ACC112 (cell line): ENCODE measurements around the gene BCL2.

Source experiments
- H2AFZ ChIP-seq: fragments of 200-600 bp; sonication (generic); one replicate; pipeline ENCODE4 v1.6.0; 2017; ENCODE audit warnings: antibody characterized with exemption, low read length; ENCODE audit not compliant: unreplicated experiment
- H3K27ac ChIP-seq: fragments of 200-600 bp; sonication (generic); 2 replicates; pipeline ENCODE4 v1.5.1; 2014; ENCODE audit warnings: low read depth, mild to moderate bottlenecking, antibody characterized with exemption, low read length, moderate library complexity
- H3K27me3 ChIP-seq: fragments of 200-600 bp; sonication (generic); 2 replicates; pipeline ENCODE4 v1.6.1; 2014; ENCODE audit warnings: mild to moderate bottlenecking, antibody characterized with exemption, low read length, moderate library complexity, mixed read lengths; ENCODE audit not compliant: insufficient read depth
- H3K36me3 ChIP-seq: fragments of 200-600 bp; sonication (generic); 2 replicates; pipeline ENCODE4 v1.6.1; 2016; ENCODE audit warnings: mild to moderate bottlenecking, antibody characterized with exemption, low read length, moderate library complexity, mixed read lengths; ENCODE audit not compliant: insufficient read depth
- H3K4me1 ChIP-seq: fragments of 200-600 bp; sonication (generic); one replicate; pipeline ENCODE4 v1.6.1; 2016; ENCODE audit warnings: low read length, mixed read lengths; ENCODE audit not compliant: insufficient read depth, unreplicated experiment, control insufficient read depth
- H3K4me3 ChIP-seq: fragments of 200-600 bp; sonication (generic); 2 replicates; pipeline ENCODE4 v1.5.1; 2014; ENCODE audit warnings: mild to moderate bottlenecking, low read depth, low read length
- H3K79me2 ChIP-seq: fragments of 200-600 bp; sonication (generic); one replicate; pipeline ENCODE4 v1.6.0; 2016; ENCODE audit warnings: low read length; ENCODE audit not compliant: control insufficient read depth, unreplicated experiment, insufficient read depth

BCL2 gene

DNA sequence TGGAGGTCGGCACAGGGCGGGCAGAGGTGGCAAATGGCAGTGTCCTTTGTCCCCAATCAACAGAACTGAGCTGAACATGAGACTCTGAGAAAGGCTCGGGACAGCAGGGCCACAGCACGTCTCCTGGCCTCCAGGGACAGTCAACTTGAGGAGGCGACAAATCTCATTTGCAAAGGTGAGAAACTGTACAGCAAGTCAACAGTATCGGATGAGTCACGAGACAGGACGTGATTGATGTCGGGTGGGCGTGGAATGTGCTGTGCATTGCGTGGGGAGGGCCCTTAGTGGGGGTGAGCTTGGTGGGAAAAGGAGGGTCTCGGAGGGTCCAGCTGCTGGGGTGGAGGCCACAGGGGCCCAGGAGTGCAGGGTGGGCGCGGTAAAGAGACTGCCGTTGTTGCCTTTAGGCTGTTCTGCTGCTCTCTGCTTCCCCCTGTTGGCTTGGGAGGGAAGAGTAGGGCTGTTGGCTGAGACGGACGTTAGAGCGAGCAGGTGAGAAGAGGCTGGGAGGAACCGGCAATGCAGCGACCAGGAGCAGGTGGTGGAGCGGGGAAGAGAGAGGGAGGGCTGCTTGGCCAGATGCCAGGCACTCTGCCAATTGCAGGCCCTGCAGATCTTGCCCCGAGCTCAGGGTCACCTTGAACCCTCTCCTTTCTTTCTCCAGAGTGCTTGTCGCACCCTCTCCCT, 164.3 kb downstream of the BCL2 start:
- Histone ChIP-seq H3K27ac (no peak overlapping the region), H3K36me3 (no peaks in the 10 kb centered on the region), H3K4me3 (no peak overlapping the region), H3K79me2 (no peaks in the 10 kb centered on the region), H3K4me1 (no peaks in the 10 kb centered on the region), H2AFZ (no peak overlapping the region), H3K27me3 (peaks cover 31% of the 10 kb centered on the region)

DNA sequence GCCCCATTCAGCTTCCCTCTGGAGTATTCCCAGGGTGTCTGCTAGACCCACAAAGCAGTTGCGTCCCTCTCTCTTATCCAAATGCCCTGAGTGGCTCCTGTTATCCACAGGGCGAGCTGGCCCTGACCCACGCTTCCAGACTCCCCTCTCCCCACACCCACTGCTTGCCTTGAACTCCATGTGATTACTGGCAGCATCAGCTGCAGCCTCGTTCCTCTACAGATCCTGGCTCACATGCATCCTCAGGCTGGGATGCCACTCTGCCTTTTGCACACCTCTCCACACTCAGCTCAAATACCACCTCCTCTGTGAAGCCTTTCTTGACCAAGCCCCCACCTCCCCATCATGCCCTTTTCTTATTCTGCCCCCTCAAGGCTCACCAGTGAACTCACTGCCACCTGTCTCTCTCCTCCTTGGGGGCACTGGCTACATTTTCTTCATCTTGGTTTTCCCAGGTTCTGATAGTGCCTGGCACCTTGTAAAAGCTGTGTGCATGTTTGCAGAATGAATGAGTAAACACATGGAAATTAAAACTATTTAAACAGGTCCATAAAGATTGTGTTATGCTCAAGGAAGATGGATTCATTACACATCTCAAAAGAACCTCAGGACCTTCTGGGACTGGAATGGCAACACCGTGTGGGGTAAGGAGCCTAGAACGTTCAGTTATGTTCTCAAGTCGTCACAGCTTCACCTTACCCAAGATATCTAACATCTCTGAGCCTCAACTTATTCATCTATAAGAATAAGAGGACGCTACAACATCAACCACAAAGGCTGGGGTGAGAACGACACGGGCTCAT, 165.0 kb downstream of the BCL2 start:
- no peaks in the 10 kb centered on the region for H3K36me3 ChIP-seq
- H3K79me2 ChIP-seq, result no peaks in the 10 kb centered on the region

DNA sequence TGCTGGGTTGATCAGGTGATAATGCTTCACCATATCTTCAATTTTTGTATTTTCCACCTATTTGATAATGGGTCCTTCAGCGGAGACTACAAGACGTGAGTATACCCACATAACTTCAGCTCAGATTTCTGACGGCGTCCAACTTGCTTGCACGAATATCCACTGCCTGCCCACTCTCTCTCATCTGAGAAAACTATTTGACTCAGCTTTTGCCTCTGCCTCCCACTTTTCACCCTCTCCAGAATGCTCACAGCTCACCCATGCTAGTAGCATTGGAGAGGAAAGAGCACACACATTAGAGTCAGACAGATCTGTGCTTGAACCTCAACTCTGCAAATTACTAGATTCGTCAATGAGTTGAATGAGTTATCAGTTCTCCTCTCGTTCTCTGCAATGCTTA, 166.8 kb downstream of the BCL2 start:
- Histone ChIP-seq H3K36me3 (no peaks in the 10 kb centered on the region), H3K4me3 (no peak overlapping the region), H3K79me2 (no peaks in the 10 kb centered on the region), H3K4me1 (no peaks in the 10 kb centered on the region), H3K27me3 (peaks cover 31% of the 10 kb centered on the region), H3K27ac (no peak overlapping the region), H2AFZ (no peak overlapping the region)

More for the DNA sequence above, 165.0 kb downstream of the BCL2 start:
- H3K27ac ChIP-seq, result no peak overlapping the region
- H3K27me3 ChIP-seq, result peaks cover 31% of the 10 kb centered on the region
- no peak overlapping the region for H3K4me3 ChIP-seq
- H2AFZ ChIP-seq, result no peak overlapping the region
- H3K4me1 ChIP-seq, result no peaks in the 10 kb centered on the region

DNA sequence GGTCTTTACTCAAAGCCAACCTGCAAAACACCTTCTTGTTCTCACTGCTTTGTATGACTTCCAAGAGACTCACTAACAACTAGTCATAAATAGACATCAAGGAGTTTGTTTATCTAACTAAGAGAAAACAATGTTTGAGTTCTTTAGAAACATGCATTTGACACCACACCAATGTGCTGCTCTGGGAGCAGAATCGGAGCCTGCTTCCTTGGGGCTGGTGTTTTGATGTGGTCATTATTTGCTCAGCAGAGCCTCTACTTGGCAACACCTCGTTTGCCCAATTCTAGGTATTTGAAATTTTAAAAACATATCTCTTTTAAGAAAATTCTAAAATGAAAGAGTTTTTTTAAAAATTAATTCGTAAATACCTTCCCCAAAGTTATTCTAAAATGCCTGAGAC, 167.5 kb downstream of the BCL2 start:
- H3K4me3 ChIP-seq, result no peak overlapping the region
- no peaks in the 10 kb centered on the region for H3K36me3 ChIP-seq
- H3K27ac ChIP-seq, result no peak overlapping the region
- peaks cover 31% of the 10 kb centered on the region for H3K27me3 ChIP-seq
- H3K4me1 ChIP-seq, result no peaks in the 10 kb centered on the region
- H3K79me2 ChIP-seq, result no peaks in the 10 kb centered on the region
- no peak overlapping the region for H2AFZ ChIP-seq

DNA sequence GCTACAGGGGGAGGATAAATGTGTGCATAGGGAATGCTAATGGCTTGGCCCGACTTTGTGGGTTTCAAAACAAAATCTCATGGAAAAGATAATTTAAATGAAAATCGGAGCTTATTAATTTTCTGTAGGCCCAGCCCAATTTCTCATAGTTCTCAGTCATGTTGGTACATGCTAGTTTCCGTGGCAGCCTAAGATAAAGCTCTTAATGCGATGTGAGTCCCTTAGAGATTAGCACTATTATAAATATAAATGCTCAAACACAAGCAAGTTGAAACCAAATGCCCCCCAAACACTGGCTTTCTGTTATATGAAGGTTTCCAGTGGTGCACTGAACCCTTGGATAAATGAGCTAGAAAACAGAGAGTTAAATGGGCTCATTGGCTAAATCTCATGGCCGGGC, 168.0 kb downstream of the BCL2 start:
- no peaks in the 10 kb centered on the region for H3K4me1 ChIP-seq
- H3K4me3 ChIP-seq, result no peak overlapping the region
- no peak overlapping the region for H3K27ac ChIP-seq
- H3K36me3 ChIP-seq, result no peaks in the 10 kb centered on the region
- no peak overlapping the region for H2AFZ ChIP-seq
- no peaks in the 10 kb centered on the region for H3K79me2 ChIP-seq
- H3K27me3 ChIP-seq, result peaks cover 32% of the 10 kb centered on the region

DNA sequence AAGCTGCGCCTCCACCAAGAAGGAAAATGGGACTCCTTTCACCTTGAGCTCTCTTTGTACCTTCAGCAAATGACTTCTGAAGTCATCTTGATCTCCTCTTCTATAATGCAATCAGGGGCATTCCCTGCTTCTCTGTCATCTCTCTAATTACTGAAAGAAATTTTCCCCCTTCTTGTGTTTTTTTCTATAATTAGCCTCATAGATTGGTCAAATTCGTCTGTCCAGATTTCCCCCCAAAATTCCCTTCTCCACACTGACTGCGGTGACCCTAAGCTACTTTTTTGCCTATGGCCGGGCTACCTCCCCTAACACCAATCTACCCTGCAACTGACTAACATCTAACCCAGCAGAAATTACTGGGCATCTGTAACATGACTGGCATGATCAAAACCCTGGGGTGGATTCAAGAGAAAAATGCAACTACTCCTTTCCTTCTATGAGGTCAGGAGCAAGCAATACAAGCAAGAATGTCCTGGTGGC, 168.6 kb downstream of the BCL2 start:
- no peaks in the 10 kb centered on the region for H3K4me1 ChIP-seq
- no peak overlapping the region for H3K27ac ChIP-seq
- H3K36me3 ChIP-seq, result no peaks in the 10 kb centered on the region
- peaks cover 38% of the 10 kb centered on the region for H3K27me3 ChIP-seq
- no peak overlapping the region for H3K4me3 ChIP-seq
- no peak overlapping the region for H2AFZ ChIP-seq
- H3K79me2 ChIP-seq, result no peaks in the 10 kb centered on the region

DNA sequence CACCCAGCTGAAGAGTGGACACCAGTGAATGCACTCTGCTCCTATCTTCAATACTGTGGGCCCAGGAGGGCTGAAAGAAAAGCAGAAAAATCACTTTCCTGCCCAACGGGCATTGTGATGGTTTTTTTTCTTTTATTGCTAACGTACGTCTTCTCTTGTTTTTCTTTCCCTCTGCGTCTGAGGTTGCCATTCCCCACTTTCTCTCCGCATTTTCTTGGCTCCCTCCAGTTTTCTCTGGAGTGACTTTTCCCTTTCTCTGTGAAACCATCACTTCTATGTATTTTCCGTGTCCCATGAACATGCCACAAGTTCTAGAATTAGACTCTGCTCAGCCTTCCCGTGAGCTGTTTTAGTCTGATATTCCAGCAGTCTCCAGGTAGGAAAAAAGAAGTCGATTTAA, 169.2 kb downstream of the BCL2 start:
- no peaks in the 10 kb centered on the region for H3K4me1 ChIP-seq
- H3K79me2 ChIP-seq, result no peaks in the 10 kb centered on the region

DNA sequence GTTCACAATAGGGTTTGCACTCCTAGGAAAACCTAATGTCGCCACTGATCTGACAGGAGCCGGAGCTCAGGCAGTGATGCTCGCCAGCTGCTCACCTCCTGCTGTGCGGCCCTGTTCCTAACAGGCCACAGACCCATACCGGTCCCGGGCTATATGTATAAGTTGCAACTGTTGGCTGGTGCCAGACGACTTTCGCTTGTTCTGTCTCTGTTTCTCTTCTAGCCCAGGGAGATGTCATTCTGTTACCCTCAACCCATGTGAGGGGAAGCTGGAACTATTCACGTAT, 170.3 kb downstream of the BCL2 start:
- no peaks in the 10 kb centered on the region for H3K4me1 ChIP-seq
- no peak overlapping the region for H2AFZ ChIP-seq
- H3K36me3 ChIP-seq, result no peaks in the 10 kb centered on the region
- no peaks in the 10 kb centered on the region for H3K79me2 ChIP-seq
- no peak overlapping the region for H3K27ac ChIP-seq
- H3K4me3 ChIP-seq, result no peak overlapping the region
- H3K27me3 ChIP-seq, result peaks cover 38% of the 10 kb centered on the region

More for the DNA sequence above, 169.2 kb downstream of the BCL2 start:
- Histone ChIP-seq H3K27me3 (peaks cover 44% of the 10 kb centered on the region), H3K36me3 (no peaks in the 10 kb centered on the region), H3K27ac (no peak overlapping the region), H3K4me3 (no peak overlapping the region), H2AFZ (no peak overlapping the region)

DNA sequence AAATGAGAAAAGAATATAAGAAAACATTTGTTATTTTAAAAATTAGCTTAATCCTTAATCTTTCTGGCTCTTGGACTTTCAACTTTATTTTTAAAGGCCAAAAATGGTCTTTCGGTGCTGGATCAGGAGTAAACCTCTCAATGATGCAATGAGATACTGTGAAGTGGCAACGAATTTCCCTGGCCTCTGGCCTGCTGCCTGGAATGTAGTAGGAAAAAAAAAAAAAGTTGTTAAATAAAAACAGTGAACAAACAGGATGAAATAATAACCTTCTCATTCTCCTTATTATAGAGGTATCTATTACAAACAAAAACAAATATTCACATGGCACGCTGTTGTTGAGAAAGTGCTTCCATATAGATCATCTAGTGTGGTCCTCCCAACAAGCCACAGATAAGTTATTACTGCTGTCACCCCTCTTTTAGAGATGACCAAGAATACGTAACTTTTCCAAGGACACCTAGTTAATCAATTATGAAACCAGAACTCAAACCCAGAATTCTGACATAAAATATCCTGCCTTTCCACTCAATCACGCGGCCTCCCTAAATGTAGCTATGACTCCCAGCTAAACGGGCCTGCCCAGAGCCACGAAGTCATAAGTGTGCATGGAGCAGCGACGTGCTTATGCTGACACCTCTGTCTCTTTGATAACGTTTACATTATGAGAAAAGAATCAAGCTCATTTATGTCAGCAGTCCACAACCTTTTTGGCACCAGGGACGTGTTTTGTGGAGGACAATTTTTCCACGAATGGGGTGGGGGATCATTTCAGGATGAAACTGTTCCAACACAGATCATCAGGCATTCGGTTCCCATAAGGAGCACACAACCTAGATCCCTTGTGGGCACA, 170.9 kb downstream of the BCL2 start:
- Histone ChIP-seq H3K79me2 (no peaks in the 10 kb centered on the region), H3K27ac (no peak overlapping the region; the same call in 1 of the 2 replicates), H3K4me1 (no peaks in the 10 kb centered on the region), H3K27me3 (peaks cover 34% of the 10 kb centered on the region), H2AFZ (no peak overlapping the region), H3K36me3 (no peaks in the 10 kb centered on the region), H3K4me3 (no peak overlapping the region)

DNA sequence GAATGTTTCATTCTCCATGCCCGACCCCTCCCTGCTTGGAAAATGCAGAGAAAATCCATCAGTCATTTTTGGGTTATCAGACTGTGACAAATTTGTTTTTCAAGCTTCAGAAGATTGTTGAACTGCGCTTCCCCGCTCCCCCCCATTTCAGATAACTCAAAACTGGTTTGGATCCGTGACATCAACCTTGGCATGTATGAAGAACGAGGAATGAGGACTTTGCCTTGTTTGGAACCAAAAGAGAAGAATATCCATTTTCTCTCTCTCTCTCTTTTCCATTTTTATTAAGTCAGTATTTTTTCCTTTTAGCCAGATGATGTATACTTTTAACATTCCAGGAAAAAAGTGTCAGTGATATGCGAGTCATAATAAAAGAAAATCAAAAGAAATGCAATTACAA, 171.6 kb downstream of the BCL2 start:
- Histone ChIP-seq H2AFZ (no peak overlapping the region), H3K4me1 (no peaks in the 10 kb centered on the region), H3K36me3 (no peaks in the 10 kb centered on the region), H3K79me2 (no peaks in the 10 kb centered on the region), H3K27me3 (peaks cover 28% of the 10 kb centered on the region), H3K4me3 (no peak overlapping the region), H3K27ac (no peak overlapping the region; the same call in 1 of the 2 replicates)
